Bronchial epithelial cell (primary cell): ENCODE data around the gene TAF1A. TPM values are rescaled to one million over a fixed set of nuclear protein-coding genes. Genes with fewer than 3 reads are reported as not detected.
A peak's percentile ranks its signal among the peaks of the same experiment; 100 is the strongest.

Source experiments
- DNase-seq: peaks from one replicate; pipeline ENCODE4 v3.0.0-alpha.2; 2010; ENCODE audit warnings: low read depth
- FAIRE-seq: peaks from 2 replicates; lab custom pipeline; 2011; peaks lifted over from hg19 to GRCh38; lab: Jason Lieb, UNC
- H3K27me3 ChIP-seq: 2 replicates; pipeline ENCODE4 v1.5.1; 2011; ENCODE audit warnings: low read length; ENCODE audit not compliant: control insufficient read depth, insufficient read depth
- H3K36me3 ChIP-seq: 2 replicates; pipeline ENCODE4 v1.5.1; 2011; ENCODE audit warnings: low read length; ENCODE audit not compliant: control insufficient read depth, insufficient read depth
- H3K4me3 ChIP-seq: 2 replicates; pipeline ENCODE4 v1.5.1; 2011; ENCODE audit warnings: mild to moderate bottlenecking, low read depth, low read length, control low read depth
- total RNA-seq: library from RNA; depleted of rRNA; stranded (reverse); fragments of >200 nt; gene quantifications from 2 replicates; pipeline ENCODE4 v1.2.1, GENCODE V29; 2014
- TF ChIP-seq, protein P1 (sequence below): IDR thresholded peaks from 2 replicates; pipeline ENCODE4 v1.5.1; 2011; ENCODE audit warnings: mild to moderate bottlenecking, moderate library complexity, low read length, control low read depth, inconsistent platforms; ENCODE audit not compliant: insufficient read depth, severe bottlenecking

Gene TAF1A
- total RNA-seq, 1 donor from 2014 or later = 14.5 TPM

DNA sequence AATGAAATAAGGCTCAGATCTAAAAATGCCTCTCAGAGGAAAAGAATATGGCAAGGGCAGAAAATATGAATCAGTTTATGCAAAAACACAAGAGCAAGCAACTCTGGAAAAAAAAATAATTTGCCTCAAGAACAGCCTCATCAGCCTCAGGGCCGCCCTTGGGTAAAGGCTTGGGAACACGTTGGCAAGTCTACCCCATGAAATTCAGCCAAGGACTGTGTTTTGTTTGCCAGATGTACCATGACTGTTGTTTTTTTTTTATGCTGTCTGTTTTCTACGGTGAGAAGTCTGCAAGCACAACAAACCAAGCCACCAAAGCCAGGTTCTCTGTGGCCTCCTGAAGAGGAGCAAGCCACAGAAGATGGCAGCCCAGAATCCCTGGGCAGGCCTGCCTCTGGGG lies 59.8 kb downstream of the TAF1A start:
- Histone ChIP-seq H3K27me3 (no peaks in the 10 kb centered on the region), H3K36me3 (no peaks in the 10 kb centered on the region), H3K4me3 (no peak overlapping the region)
- TF ChIP-seq, protein P1, sequence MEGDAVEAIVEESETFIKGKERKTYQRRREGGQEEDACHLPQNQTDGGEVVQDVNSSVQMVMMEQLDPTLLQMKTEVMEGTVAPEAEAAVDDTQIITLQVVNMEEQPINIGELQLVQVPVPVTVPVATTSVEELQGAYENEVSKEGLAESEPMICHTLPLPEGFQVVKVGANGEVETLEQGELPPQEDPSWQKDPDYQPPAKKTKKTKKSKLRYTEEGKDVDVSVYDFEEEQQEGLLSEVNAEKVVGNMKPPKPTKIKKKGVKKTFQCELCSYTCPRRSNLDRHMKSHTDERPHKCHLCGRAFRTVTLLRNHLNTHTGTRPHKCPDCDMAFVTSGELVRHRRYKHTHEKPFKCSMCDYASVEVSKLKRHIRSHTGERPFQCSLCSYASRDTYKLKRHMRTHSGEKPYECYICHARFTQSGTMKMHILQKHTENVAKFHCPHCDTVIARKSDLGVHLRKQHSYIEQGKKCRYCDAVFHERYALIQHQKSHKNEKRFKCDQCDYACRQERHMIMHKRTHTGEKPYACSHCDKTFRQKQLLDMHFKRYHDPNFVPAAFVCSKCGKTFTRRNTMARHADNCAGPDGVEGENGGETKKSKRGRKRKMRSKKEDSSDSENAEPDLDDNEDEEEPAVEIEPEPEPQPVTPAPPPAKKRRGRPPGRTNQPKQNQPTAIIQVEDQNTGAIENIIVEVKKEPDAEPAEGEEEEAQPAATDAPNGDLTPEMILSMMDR = no peak
- DNase-seq = no peak
- FAIRE-seq = no peak

GRCh38 chr1:222529181-222529580 lies 60.6 kb downstream of the TAF1A start:
- Histone ChIP-seq H3K27me3 (no peaks in the 10 kb centered on the region), H3K36me3 (no peaks in the 10 kb centered on the region), H3K4me3 (no peak overlapping the region)
- DNase-seq = no peak
- FAIRE-seq = no peak
- TF ChIP-seq, protein P1 = no peak

GRCh38 chr1:222525951-222526350 lies 63.8 kb downstream of the TAF1A start:
- no peaks in the 10 kb centered on the region for H3K36me3 ChIP-seq
- TF ChIP-seq, protein P1 = no peak
- DNase-seq (no peak), FAIRE-seq (no peak)
- H3K27me3 ChIP-seq = no peaks in the 10 kb centered on the region
- H3K4me3 ChIP-seq = no peak overlapping the region

DNA sequence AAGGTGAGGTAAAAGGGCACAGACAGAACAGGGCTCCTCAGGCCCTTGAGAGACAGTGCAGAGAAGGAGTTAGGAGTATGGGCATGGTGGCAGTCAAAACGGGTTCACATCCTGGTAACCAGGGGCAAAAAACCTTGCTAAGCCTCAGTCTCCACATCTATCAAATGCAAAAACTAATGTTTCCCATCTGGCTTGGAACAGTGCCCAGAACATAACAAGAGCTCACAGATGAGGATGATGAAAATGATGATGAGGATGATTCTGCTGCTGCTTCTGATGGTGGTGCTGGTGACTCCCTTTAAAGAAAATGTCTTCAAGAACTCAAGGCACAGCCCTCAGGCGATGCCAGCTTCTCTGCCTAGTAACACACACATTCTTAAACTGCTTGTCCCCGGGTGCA lies 65.9 kb downstream of the TAF1A start:
- Histone ChIP-seq H3K36me3 (no peaks in the 10 kb centered on the region), H3K27me3 (no peaks in the 10 kb centered on the region), H3K4me3 (no peak overlapping the region)
- no peak for FAIRE-seq
- DNase-seq = no peak
- TF ChIP-seq, protein P1 = no peak

- Histone ChIP-seq H3K27me3 (no peaks in the 10 kb centered on the region), H3K4me3 (no peak overlapping the region), H3K36me3 (no peaks in the 10 kb centered on the region)
- DNase-seq = peak; percentile 80
- TF ChIP-seq, protein P1 = no peak
- no peak for FAIRE-seq
These were observed 67.4 kb downstream of the TAF1A start for GRCh38 chr1:222522105-222522915.
